Measurements from ENCODE around the gene LGI2.
"Not testable (repeated sequence)": the region's sequence is repeated elsewhere in the genome, so short reads cannot be mapped to it uniquely, and the experiment has no call there.

Gene LGI2

DNA sequence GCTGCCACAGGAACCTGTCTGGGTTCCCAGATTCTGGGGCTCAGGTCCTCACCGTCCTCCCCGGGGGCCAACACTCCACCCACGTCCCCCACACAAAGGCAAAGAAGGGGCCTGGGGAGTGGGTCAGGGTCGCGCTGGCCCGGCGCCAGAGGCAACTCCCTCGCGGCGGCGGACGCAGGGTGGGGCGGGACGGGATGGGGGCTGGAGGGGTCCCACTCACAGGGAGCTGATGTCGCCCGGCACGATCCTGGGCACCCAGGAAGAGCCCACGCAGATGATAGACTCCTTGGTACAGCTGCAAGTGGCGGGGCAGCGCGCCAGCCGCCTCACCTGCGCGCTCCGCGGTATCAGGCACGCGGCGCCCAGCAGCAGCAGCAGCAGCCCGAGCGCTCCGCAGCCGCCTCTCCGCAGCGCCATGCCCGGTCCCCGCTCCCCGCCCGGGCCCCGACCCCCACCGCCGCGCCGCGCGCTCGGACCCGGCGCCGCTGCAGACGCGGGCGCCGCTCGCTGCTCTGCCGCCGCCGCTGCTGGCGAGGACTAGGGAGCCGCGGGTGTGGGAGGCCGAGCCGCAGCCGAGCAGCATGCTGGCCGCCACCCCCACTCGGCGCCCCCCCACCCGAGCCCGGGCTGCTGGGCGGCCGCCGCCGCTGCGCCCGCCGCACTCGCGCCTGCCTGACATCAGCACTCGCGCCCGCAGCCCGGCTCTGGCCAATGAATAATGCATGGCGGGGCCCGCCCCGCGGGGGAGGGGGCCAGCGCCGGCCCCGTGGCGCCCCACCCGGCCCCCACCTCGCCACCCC, at the start of gene LGI2:
LGI2 (minus strand) TSS at position 670 of the 800 bp plus-strand sequence; CDS start at position 417, 253 bp downstream.
- no peak for DNase-seq

- no peak for DNase-seq
These were observed 47.8 kb upstream of the LGI2 start for GRCh38 chr4:25078523-25078922.

DNA sequence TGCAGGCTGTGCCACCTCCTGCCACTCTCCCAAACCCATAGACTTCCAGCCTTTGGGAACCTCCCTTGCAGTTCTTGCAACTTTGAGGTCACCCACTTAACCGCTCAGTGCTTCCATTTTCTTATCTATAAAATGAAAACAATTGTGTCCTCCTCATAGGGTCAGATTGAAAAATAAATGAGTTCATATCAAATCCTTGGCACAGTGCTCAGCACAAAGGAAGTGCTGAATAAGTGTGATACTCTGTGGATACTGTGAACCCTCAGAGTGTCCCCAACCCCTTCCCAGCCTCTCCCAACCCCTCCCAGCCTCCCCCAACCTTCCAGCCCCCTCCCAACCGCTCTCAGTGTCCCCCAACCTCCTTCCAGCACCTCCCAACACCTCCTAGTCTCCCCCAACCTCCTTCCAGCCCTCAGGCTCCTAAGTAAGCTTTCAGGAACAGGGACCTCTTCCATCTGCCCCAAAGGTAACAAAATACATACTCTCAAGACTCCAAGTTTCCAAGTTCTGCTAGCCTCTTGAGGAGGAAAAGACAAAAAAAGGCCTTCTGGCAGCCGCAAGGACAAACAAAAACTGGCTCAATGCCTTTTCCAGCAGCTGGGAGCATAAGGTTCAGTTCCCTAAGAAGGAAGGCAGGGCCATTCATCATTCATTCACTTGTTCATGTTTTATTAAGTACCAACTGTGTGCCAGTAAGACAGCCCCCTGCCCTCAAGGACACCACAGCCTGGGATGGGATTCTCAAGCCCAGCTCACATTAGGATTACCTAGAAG, 46.1 kb upstream of the LGI2 start:
- no peak for DNase-seq

DNA sequence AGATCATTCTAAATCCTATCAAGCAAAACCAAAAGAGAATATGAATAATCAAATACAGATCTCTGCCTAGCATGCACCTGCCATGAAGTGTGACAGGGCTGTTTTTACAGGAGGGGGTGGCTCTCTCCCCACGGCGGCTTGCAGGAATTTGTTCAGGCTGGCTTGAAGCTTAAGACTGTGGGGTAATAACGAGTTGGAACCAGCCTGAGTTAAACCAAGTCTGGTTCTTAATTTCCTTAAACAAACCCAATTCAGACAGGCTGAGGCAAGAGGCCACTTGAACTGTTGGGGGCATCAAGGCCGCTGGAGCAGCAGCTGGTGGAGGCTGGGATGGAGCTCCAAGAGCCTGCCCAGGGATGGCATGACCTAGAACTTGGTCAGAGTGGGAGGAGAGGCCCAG, 45.1 kb upstream of the LGI2 start:
- no peak for DNase-seq

GRCh38 chr4:25075129-25075528, 44.4 kb upstream of the LGI2 start:
- DNase-seq = no peak

GRCh38 chr4:25070545-25070944, 39.8 kb upstream of the LGI2 start:
- no peak for DNase-seq

DNA sequence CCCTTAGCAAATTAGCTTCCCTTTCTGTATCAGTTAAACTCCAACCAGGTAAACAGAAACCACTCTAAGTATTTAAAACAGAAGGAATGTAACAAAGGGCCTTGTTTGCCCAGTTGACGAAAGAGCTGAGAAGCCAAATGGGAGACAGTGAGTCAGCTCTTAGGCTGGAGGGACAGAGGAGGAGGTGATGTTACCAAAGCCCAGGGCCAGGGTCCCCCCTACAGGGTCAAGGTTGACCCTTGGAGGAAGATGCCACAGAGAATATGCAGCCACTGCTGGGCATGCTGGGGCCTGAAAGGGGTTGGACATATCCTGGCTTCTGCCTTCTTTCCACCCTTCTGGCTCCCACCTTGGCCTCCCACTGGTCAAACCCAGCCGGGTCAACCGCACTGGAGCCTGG, 38.3 kb upstream of the LGI2 start:
- no peak for DNase-seq

- no peak for DNase-seq
These were observed 37.6 kb upstream of the LGI2 start for GRCh38 chr4:25068386-25068785.

- DNase-seq = peak; percentile 56
These were observed 35.3 kb upstream of the LGI2 start for GRCh38 chr4:25065932-25066590.

GRCh38 chr4:25065431-25065858, 34.7 kb upstream of the LGI2 start:
- no peak for DNase-seq

- DNase-seq = not testable (repeated sequence)
These were observed 33.7 kb upstream of the LGI2 start for GRCh38 chr4:25064447-25064846.

GRCh38 chr4:25063116-25063515, 32.4 kb upstream of the LGI2 start:
- DNase-seq = no peak

DNA sequence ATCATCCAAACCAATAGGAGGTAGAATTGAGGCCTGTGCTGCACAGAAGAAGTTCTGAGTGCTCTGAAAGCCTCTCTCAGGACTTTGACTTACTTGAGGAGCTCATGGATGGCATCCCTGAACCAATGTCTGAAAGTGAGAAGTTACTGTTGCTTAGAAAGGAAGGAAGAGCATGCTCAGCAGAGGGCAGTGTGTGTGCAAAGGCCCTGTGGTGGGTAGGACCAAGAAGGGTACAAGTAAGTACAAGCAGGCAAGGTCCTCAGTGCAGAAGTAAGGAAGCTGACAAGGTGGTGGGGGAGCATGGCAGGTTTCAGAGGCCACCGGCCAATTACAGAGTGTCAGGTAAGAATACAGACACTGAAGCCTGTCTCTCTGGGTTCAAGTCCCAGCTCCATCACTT, 31.4 kb upstream of the LGI2 start:
- no peak for DNase-seq

DNA sequence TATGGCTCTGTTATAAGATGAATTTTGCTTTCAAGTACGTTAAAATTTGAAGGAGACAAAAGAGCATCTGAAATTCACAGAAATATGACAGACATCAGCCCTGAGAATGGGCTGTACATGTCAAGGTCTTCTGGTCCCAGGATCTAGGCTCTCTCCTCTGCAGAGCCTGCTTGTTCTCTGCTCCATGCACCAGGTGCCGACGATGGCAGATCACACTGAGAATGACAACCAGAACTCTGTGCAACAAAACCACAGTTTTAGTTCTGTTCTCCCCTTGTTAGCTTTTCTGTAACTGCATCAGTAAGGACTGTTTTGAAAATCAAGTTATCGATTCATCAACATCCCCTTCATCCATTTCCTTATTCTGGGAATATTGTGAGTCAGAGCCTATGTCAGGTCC, 30.9 kb upstream of the LGI2 start:
- no peak for DNase-seq

DNA sequence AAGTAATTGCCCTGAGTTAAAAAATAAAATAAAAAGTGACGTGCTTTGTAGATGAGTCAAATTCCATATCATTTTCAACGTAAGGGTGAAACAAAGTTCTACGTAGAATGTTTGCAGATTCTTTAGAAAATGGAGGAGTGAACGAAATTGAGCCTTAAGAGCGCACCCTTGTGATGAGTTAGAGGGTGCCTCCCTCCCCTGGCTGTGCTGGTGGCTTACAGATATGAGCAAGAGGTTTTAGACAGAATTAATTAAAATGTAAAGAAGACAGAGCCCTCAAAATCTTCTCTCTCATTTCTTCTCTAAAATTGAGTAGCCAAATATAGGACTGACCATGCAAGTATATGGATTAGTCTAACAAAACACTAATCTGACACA, 30.2 kb upstream of the LGI2 start:
- no peak for DNase-seq

GRCh38 chr4:25060241-25060962, 29.7 kb upstream of the LGI2 start:
- no peak for DNase-seq

GRCh38 chr4:25059791-25060190, 29.0 kb upstream of the LGI2 start:
- DNase-seq = no peak

DNA sequence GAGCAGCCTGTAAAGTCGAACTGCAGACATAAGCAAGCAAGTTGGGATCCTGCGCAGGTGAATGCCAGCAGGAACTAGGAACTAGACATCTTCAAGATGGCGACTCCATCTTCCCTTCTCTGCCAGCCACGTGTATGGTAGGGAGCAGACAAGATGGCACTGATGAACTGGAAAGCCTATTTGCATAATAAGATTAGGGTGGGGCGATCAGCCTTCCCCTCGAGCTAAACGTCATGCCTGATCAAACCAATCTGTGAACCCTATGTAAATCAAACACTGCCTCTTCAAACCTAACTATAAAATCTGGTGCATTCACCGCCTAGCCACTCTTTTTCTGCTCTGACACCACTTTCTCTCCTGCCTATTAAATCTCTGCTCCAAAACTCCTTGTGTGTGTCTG, 28.1 kb upstream of the LGI2 start:
- DNase-seq = no peak

DNA sequence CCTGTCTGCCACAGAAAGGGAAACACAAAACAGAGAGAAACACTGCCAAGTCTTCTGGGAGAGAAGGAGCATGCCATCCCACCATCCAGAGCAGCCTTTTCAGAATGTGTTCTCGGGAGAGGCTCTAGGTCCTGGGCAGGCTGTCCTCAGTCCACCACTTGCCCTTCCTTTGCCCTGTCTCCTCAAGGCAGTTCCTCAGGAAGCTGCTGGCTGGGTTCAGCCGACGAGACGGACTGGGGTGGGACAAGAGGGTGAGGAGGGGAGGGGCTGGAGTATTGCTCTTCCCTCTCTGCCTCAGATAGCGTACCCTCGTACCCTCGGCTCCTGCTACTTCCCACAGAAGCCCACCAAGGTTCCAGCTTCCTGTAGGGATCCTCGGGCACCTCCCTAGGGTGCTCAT, 26.6 kb upstream of the LGI2 start:
- no peak for DNase-seq

GRCh38 chr4:25052037-25052436, 21.3 kb upstream of the LGI2 start:
- not testable (repeated sequence) for DNase-seq

- peak; percentile 16 for DNase-seq
These were observed 20.8 kb upstream of the LGI2 start for GRCh38 chr4:25051534-25051933.

DNA sequence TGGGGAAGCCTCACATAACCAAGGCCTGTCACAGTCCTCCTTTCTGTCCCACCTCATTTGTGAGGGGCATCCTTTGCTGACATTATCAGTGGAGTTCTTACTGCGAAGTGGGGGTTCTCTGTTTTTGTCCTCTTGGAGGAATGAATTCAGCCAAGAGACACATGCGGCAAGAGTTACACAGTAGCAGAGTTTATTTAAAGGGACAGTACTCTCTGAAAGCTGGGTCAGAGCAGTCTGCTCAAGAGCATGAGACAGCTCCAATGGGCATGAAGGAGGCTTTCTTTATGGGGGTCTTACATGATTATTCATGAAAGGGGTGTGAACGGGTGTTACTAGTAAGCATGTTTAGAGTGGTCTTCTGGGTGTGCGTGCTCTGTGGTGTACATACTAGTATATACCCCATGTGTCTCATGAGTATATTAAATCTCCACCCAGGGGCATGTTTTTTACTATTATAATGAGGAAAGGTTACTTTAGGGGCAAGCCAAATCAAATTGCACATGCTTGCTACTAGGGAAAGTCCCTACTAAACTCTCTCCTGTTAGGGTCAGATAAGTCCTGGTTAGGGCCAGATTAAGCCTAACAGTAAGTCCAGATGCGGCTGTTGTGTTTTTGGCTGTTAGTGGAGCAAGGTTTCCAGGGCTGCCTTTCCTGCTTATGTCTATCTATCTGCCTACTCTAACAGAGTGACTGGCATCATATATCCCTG, 19.8 kb upstream of the LGI2 start:
- DNase-seq = no peak

Data from fibroblast of upper back skin (primary cell).